HepG2 (cell line): ENCODE results near the gene KRTAP10-4.

Experiments used
- ARID3A ChIP-seq: IDR thresholded peaks from 2 replicates; pipeline ENCODE4 v1.6.1; 2012; ENCODE audit warnings: low read depth, low read length, improper control_type of control experiment
- CHD2 ChIP-seq: IDR thresholded peaks from 2 replicates; pipeline ENCODE4 v1.6.1; 2011; ENCODE audit warnings: low read depth, low read length, improper control_type of control experiment
- CTCF ChIP-seq: sonication (generic); formaldehyde crosslinking; IDR thresholded peaks from 2 replicates; pipeline ENCODE4 v1.5.0; 2020; ENCODE audit warnings: mild to moderate bottlenecking, missing genetic modification reagents, moderate library complexity
- EZH2 ChIP-seq: conservative IDR thresholded peaks from 2 replicates; pipeline ENCODE4 v1.6.1; 2012; ENCODE audit warnings: mild to moderate bottlenecking, low read depth, low read length, moderate library complexity
- FOXA3 ChIP-seq: IDR thresholded peaks from 2 replicates; pipeline ENCODE4 v1.6.1; 2016; ENCODE audit warnings: missing genetic modification reagents, missing compliant biosample characterization
- NFIC ChIP-seq: IDR thresholded peaks from 2 replicates; pipeline ENCODE4 v1.6.1; 2012; ENCODE audit warnings: mild to moderate bottlenecking, low read length, inconsistent platforms
- ZNF670 ChIP-seq: sonication (generic); formaldehyde crosslinking; IDR thresholded peaks from 2 replicates; pipeline ENCODE4 v1.8.0; 2022; ENCODE audit warnings: mild to moderate bottlenecking, missing genetic modification reagents, borderline replicate concordance
- ZNF713 ChIP-seq: sonication (generic); formaldehyde crosslinking; IDR thresholded peaks from 2 replicates; pipeline ENCODE4 v1.4.0; 2020; ENCODE audit warnings: mild to moderate bottlenecking, missing genetic modification reagents
- TF ChIP-seq, protein P1 (sequence below): conservative IDR thresholded peaks from 2 replicates; pipeline ENCODE4 v1.6.1; 2018; ENCODE audit warnings: missing genetic modification reagents

DNA sequence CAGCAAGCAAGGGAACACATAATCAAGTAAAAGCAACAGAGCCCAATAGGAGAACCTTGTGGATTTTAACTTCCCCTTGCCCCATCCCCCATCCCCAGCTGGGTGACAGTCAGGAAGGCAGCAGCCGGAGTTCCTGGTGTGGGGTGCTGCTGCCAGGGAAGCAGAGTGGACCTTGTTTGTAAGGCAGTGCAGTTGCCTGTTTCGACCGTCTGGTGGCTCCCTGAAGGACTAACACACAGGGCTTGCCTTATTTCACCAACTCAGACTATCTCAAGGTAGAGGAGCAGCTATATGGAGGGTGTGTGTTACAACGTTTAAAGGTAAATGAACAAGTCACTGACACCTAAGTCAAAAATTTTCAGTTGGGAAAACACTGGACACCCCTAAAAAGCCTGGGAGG, 45.0 kb downstream of the KRTAP10-4 start:
- TF ChIP-seq ZNF713 (CRISPR knock-in tag) (no peak), CTCF (CRISPR knock-in tag) (peak; percentile 68), ARID3A (no peak), ZNF670 (no peak), CHD2 (no peak), NFIC (no peak), EZH2 (no peak), FOXA3 (CRISPR knock-in tag) (no peak)
- TF ChIP-seq, protein P1, sequence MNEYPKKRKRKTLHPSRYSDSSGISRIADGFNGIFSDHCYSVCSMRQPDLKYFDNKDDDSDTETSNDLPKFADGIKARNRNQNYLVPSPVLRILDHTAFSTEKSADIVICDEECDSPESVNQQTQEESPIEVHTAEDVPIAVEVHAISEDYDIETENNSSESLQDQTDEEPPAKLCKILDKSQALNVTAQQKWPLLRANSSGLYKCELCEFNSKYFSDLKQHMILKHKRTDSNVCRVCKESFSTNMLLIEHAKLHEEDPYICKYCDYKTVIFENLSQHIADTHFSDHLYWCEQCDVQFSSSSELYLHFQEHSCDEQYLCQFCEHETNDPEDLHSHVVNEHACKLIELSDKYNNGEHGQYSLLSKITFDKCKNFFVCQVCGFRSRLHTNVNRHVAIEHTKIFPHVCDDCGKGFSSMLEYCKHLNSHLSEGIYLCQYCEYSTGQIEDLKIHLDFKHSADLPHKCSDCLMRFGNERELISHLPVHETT = no peak
